Prostate gland (tissue), 2 donors: ENCODE measurements around the gene ADGRF5. TPM values are rescaled to one million over a fixed set of nuclear protein-coding genes. Genes with fewer than 3 reads are reported as not detected.

ENCODE experiments used
- DNase-seq: peaks from one replicate; pipeline ENCODE4 v3.0.0-alpha.2; 2019; ENCODE audit warnings: low spot score
- H3K27ac ChIP-seq, 2 donors: fragments of 200-600 bp; sonication (generic); 2 replicates each; pipeline ENCODE4 v1.5.1; 2017 to 2019
- H3K27me3 ChIP-seq: fragments of 200-600 bp; sonication (generic); replicated peaks from 2 replicates; pipeline ENCODE4 v1.5.1; 2019; ENCODE audit not compliant: insufficient read depth
- H3K36me3 ChIP-seq, 2 donors: fragments of 200-600 bp; sonication (generic); 1 replicate in 1 of 2; 2 replicates in 1 of 2; pipeline versions ENCODE4 v1.5.1 to v1.8.1; 2017 to 2019
- H3K4me1 ChIP-seq: fragments of 200-600 bp; sonication (generic); replicated peaks from 2 replicates; pipeline ENCODE4 v1.5.1; 2019
- H3K4me3 ChIP-seq, 2 donors: fragments of 200-600 bp; sonication (generic); 2 replicates each; pipeline ENCODE4 v1.5.1; 2017 to 2019
- H3K9me3 ChIP-seq: fragments of 200-600 bp; sonication (generic); 2 replicates; pipeline ENCODE4 v1.5.1; 2017
- CTCF ChIP-seq, 4 experiments: fragments of 200-600 bp in 2 of 4; fragments of 450-650 bp in 2 of 4; sonication (generic) in 2 of 4; IDR thresholded peaks; 1 replicate in 3 of 4; 2 replicates in 1 of 4; pipeline ENCODE4 v1.5.1; 2016 to 2019; ENCODE audit warnings: antibody characterized with exemption in 4 of 4, mild to moderate bottlenecking in 2 of 4, moderate library complexity in 2 of 4
- POLR2A ChIP-seq: fragments of 450-650 bp; IDR thresholded peaks from one replicate; pipeline ENCODE4 v1.6.1; 2016; ENCODE audit warnings: antibody characterized with exemption, mild to moderate bottlenecking
- POLR2AphosphoS5 ChIP-seq: sonication (generic); formaldehyde crosslinking; IDR thresholded peaks from one replicate; pipeline ENCODE4 v1.6.1; 2017; ENCODE audit warnings: antibody characterized with exemption
- WGBS: methylation state at CpG from one replicate; pipeline ENCODE4 v1.1.5; 2018; 5-methylcytosine and 5-hydroxymethylcytosine counted together
- intact Hi-C: fragments of 100-400 bp; cut with DNase I; formaldehyde crosslinking; loops from one replicate; pipeline ENCODE4 v1.14.2; 2022
- total RNA-seq, 2 donors: library from RNA; depleted of rRNA; stranded (reverse); fragments of >200 nt; gene quantifications; one replicate each; pipeline ENCODE4 v1.1.0, GENCODE V29; 2016

ADGRF5 gene
- total RNA-seq, 2 donors from 2014 or later: 4.7 to 16.1 TPM

GRCh38 chr6:46882645-46883044 is 39.1 kb downstream of the ADGRF5 start:
- WGBS: 95% methylated on average over 2 of the region's 2 CpGs
- no peak for DNase-seq

DNA sequence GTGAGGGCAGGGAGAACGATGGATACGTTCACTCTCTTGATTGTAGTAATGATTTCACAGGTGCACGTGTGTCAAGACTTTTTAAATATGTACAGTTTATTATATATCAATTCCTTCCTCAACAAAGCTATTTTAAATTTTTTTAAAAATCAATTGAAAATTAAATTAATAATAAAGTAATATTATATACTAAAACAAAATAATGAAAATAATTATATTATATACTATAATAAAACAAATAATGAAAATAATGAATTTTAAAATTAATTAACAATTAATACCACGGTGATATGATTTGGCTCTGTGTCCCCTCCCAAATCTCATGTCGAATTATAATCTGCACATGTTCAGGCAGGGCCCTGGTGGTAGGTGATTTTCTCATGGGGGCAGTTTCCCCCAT is 42.7 kb downstream of the ADGRF5 start:
- H3K4me1 ChIP-seq: no peaks in the 10 kb centered on the region
- no peaks in the 10 kb centered on the region for H3K27me3 ChIP-seq
- H3K36me3 ChIP-seq: no peaks in the 10 kb centered on the region
- H3K4me3 ChIP-seq: no peak overlapping the region
- no peak for DNase-seq
- no peak overlapping the region for H3K27ac ChIP-seq
- H3K9me3 ChIP-seq: no peaks in the 10 kb centered on the region
- intact Hi-C loops: no loop called here
- 93% methylated on average over 5 of the region's 5 CpGs for WGBS
- TF ChIP-seq POLR2A (no peak), POLR2AphosphoS5 (no peak), CTCF (IDR thresholded peaks at IDR 0.05) (no peak)

More at GRCh38 chr6:46882645-46883044, 39.1 kb downstream of the ADGRF5 start:
- Histone ChIP-seq H3K27ac (no peak overlapping the region), H3K36me3 (no peaks in the 10 kb centered on the region), H3K27me3 (no peaks in the 10 kb centered on the region), H3K4me1 (no peaks in the 10 kb centered on the region), H3K9me3 (no peaks in the 10 kb centered on the region), H3K4me3 (no peak overlapping the region)
- TF ChIP-seq POLR2AphosphoS5 (no peak), POLR2A (no peak), CTCF (IDR thresholded peaks at IDR 0.05) (no peak)
- intact Hi-C loops: no loop called here

DNA sequence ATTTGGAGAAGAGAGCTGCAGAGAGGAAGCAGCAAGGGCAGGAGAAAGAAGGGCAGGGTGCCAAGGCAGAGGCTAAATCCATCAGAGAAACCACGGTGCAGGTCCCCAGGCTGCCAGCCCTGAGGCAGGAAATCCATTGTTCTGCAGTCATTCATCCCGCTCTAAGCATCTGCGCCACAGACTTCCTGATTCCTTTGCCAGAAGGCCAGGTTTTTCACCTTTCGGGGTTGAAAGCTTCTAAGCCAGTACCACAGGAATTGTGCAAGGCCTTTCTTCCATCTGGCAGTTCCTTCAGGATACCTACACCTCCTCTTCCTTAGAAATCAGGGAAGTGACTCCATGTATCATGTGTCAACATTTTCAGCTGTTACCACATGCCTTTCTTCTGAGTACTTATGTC is 45.6 kb downstream of the ADGRF5 start:
- DNase-seq: peak; percentile 48

GRCh38 chr6:46867411-46867810 is 54.3 kb downstream of the ADGRF5 start:
- intact Hi-C loops: no loop called here
- TF ChIP-seq POLR2AphosphoS5: no peak
- no peak for TF ChIP-seq CTCF (IDR thresholded peaks at IDR 0.05)
- TF ChIP-seq POLR2A: no peak
- Histone ChIP-seq H3K27ac (no peak overlapping the region), H3K36me3 (no peaks in the 10 kb centered on the region), H3K4me1 (no peaks in the 10 kb centered on the region), H3K9me3 (no peaks in the 10 kb centered on the region), H3K27me3 (no peaks in the 10 kb centered on the region), H3K4me3 (no peak overlapping the region)
- WGBS: 78% methylated on average over 5 of the region's 5 CpGs
- DNase-seq: no peak

More for the DNA sequence above, 45.6 kb downstream of the ADGRF5 start:
- H3K4me3 ChIP-seq: no peak overlapping the region
- WGBS: 30% methylated on average over 4 of the region's 4 CpGs
- no peaks in the 10 kb centered on the region for H3K9me3 ChIP-seq
- H3K27ac ChIP-seq: no peak overlapping the region
- TF ChIP-seq POLR2A: no peak
- no peak for TF ChIP-seq CTCF (IDR thresholded peaks at IDR 0.05)
- TF ChIP-seq POLR2AphosphoS5: peak; percentile 53
- H3K36me3 ChIP-seq: no peaks in the 10 kb centered on the region
- no peaks in the 10 kb centered on the region for H3K27me3 ChIP-seq
- no peaks in the 10 kb centered on the region for H3K4me1 ChIP-seq
- intact Hi-C loops: no loop called here

DNA sequence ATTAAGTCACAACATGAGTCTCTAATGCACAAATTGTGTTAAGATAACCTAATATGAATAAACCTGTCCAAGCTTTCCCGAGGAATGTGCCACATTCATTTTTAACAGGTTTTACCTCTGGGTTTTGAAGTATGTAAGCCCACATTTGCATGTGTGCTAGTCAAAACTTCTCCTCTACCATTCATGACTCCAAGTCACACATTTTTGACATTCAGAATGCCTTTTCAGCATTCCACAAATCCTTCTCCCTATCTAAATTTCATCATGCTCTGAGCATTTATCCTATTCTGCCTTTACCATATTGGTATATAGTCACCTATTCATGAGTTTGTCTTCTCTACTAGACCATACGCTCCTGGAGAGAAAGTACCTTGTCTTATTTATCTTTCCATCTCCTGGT is 56.5 kb downstream of the ADGRF5 start:
- Histone ChIP-seq H3K27ac (no peak overlapping the region), H3K9me3 (no peaks in the 10 kb centered on the region), H3K4me3 (no peak overlapping the region), H3K4me1 (no peaks in the 10 kb centered on the region), H3K27me3 (no peaks in the 10 kb centered on the region), H3K36me3 (no peaks in the 10 kb centered on the region)
- TF ChIP-seq CTCF (IDR thresholded peaks at IDR 0.05) (no peak), POLR2AphosphoS5 (no peak), POLR2A (no peak)
- DNase-seq: no peak
- 78% methylated on average over 2 of the region's 2 CpGs for WGBS
- intact Hi-C loops: no loop called here
